CD4-positive, alpha-beta T cell (primary cell): Measurements from ENCODE around the gene DGKB. TPM values are rescaled to one million over a fixed set of nuclear protein-coding genes. Genes with fewer than 3 reads are reported as not detected.

Source experiments
- ATAC-seq: fragments of 200-7000 bp; cut with Tn5 transposase; one replicate; pipeline ENCODE4 v1.10.0; 2022; ENCODE audit warnings: mild to moderate bottlenecking; ENCODE audit not compliant: poor library complexity
- CTCF ChIA-PET: fragments of 350-600 bp; sonication (Branson Sonifier 250); formaldehyde crosslinking; loops from one replicate; lab custom pipeline; 2021; ENCODE audit warnings: antibody characterized with exemption, inconsistent platforms; lab: Charles Lee
- POLR2A ChIA-PET: fragments of 350-600 bp; sonication (Branson Sonifier 250); formaldehyde crosslinking; loops from one replicate; lab custom pipeline; 2021; ENCODE audit warnings: antibody characterized with exemption, inconsistent platforms; lab: Charles Lee
- DNase-seq, 14 experiments: peaks; one replicate each; pipeline ENCODE4 v3.0.0-alpha.2; 2013 to 2020; ENCODE audit warnings: mixed read lengths in 2 of 14
- H3K27ac ChIP-seq, 2 donors: one replicate each; pipeline versions ENCODE4 v1.5.1 to v1.7.0; 2013; ENCODE audit warnings: low read length in 2 of 2, low read depth in 1 of 2, mild to moderate bottlenecking in 1 of 2
- H3K27me3 ChIP-seq, 2 experiments: 1 replicate in 1 of 2; 2 replicates in 1 of 2; pipeline versions ENCODE4 v1.6.1 to v1.7.0; 2013; ENCODE audit warnings: low read length in 2 of 2, control low read depth in 1 of 2, mild to moderate bottlenecking in 1 of 2, moderate library complexity in 1 of 2; ENCODE audit not compliant: insufficient read depth in 2 of 2, control insufficient read depth in 1 of 2
- H3K36me3 ChIP-seq: one replicate; pipeline ENCODE4 v1.6.1; 2013; ENCODE audit warnings: low read length, control low read depth; ENCODE audit not compliant: insufficient read depth
- H3K4me1 ChIP-seq: one replicate; pipeline ENCODE4 v1.6.1; 2013; ENCODE audit warnings: low read length, control low read depth; ENCODE audit not compliant: insufficient read depth
- H3K4me3 ChIP-seq: one replicate; pipeline ENCODE4 v1.5.1; 2013; ENCODE audit warnings: mild to moderate bottlenecking, low read length, moderate library complexity
- H3K9me3 ChIP-seq, 2 experiments: 1 replicate in 1 of 2; 2 replicates in 1 of 2; pipeline versions ENCODE4 v1.6.1 to v1.7.0; 2013; ENCODE audit warnings: low read length in 2 of 2, mild to moderate bottlenecking in 2 of 2, control low read depth in 1 of 2, moderate library complexity in 1 of 2; ENCODE audit not compliant: control insufficient read depth in 1 of 2, insufficient read depth in 1 of 2
- H3K27ac Mint-ChIP-seq: one replicate; pipeline ENCODE4 v1.8.0; 2020; ENCODE audit warnings: mixed read lengths
- H3K27me3 Mint-ChIP-seq: one replicate; pipeline ENCODE4 v1.8.0; 2021; ENCODE audit warnings: mixed read lengths
- H3K36me3 Mint-ChIP-seq: one replicate; pipeline ENCODE4 v1.8.0; 2021; ENCODE audit warnings: low read depth, mixed read lengths
- H3K4me1 Mint-ChIP-seq: one replicate; pipeline ENCODE4 v1.8.0; 2021; ENCODE audit warnings: low read depth, mixed read lengths
- H3K4me3 Mint-ChIP-seq: one replicate; pipeline ENCODE4 v1.8.0; 2020; ENCODE audit warnings: mild to moderate bottlenecking, mixed read lengths
- H3K9me3 Mint-ChIP-seq: one replicate; pipeline ENCODE4 v1.8.0; 2020; ENCODE audit warnings: mixed read lengths
- intact Hi-C, 2 experiments: fragments of 100-400 bp; cut with DNase I in 1 of 2; cut with micrococcal nuclease in 1 of 2; formaldehyde crosslinking; loops; one replicate each; pipeline versions ENCODE4 v1.15.1 to v1.9.0; 2023 to 2025; cut with DNase I, micrococcal nuclease
- total RNA-seq, 174 experiments: library from RNA in 2 of 174; stranded (reverse) in 2 of 174; gene quantifications; one replicate each; pipeline ENCODE4 v1.2.3 and lab custom pipeline; 2021 to 2026
- TF ChIP-seq, protein P1 (sequence below): fragments of 200-600 bp; IDR thresholded peaks from one replicate; pipeline ENCODE4 v1.8.0; 2022; ENCODE audit warnings: antibody characterized with exemption, mild to moderate bottlenecking

The DGKB gene
- total RNA-seq, 2 experiments from 2014 or later: not detected

DNA sequence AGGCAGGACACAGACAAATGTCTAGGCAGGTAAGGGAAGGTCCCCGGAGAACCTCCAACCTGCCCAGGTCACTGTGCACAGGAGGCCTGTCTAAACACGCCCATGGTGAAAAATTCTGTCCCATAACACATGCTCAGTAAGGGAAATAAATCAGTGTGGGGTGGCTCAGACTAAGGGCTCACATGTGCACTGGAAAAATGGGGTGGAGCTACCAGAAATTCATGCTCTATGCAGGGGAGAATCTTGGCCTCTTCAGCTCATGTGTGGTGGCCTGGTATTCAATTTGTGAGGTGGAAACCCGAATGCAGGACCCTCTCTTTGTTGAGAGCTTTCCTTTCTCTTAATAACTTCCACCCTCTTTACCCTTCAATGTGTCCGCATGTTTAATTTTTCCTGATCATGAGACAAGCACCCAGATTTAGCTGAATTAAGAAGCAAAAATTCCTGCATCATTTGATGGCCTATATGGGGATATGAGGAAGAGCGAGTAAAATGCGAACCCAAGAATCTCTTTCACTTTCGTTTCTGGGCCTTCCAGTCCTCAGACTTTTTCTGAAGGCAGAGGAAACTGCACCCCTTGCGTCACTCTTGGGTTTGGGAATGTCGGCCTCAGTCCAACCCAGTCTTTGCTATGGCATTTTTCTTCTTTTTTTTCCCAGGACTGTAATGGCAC is 163.2 kb downstream of the DGKB start:
- Mint-ChIP-seq H3K27me3 (no peaks in the 10 kb centered on the region), H3K4me3 (no peak overlapping the region), H3K36me3 (no peaks in the 10 kb centered on the region), H3K27ac (no peak overlapping the region), H3K4me1 (no peaks in the 10 kb centered on the region), H3K9me3 (peaks cover 8% of the 10 kb centered on the region)
- DNase-seq: no peak
- H3K27me3 ChIP-seq: no peaks in the 10 kb centered on the region
- H3K4me3 ChIP-seq: no peak overlapping the region
- peaks cover 4 to 9% of the 10 kb centered on the region in 2 experiments for H3K9me3 ChIP-seq
- ChIA-PET POLR2A (no interaction called here), CTCF (no interaction called here)
- H3K27ac ChIP-seq: no peak overlapping the region
- intact Hi-C loops: no loop called here
- TF ChIP-seq, protein P1, sequence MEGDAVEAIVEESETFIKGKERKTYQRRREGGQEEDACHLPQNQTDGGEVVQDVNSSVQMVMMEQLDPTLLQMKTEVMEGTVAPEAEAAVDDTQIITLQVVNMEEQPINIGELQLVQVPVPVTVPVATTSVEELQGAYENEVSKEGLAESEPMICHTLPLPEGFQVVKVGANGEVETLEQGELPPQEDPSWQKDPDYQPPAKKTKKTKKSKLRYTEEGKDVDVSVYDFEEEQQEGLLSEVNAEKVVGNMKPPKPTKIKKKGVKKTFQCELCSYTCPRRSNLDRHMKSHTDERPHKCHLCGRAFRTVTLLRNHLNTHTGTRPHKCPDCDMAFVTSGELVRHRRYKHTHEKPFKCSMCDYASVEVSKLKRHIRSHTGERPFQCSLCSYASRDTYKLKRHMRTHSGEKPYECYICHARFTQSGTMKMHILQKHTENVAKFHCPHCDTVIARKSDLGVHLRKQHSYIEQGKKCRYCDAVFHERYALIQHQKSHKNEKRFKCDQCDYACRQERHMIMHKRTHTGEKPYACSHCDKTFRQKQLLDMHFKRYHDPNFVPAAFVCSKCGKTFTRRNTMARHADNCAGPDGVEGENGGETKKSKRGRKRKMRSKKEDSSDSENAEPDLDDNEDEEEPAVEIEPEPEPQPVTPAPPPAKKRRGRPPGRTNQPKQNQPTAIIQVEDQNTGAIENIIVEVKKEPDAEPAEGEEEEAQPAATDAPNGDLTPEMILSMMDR: no peak
- no peak for ATAC-seq
- H3K36me3 ChIP-seq: no peaks in the 10 kb centered on the region
- no peaks in the 10 kb centered on the region for H3K4me1 ChIP-seq

DNA sequence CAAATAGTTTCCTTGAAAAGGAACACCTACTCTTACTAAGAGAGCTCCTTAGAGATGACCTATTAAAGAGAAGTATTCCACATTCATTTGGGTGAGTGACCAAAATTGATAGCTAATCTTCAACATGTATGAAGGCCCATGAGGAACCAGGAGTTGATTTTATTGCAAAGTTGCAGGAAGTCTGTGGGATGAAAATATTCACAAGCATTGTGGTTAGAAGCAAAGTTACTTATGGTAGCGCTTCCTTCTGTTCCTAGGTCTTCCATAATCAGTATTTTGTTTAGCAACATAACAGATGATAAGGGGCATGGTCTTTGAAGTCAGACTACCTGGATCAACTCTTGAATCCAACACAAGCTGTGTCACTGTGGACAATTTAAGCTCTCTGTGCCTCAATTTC is 164.5 kb downstream of the DGKB start:
- Mint-ChIP-seq H3K27me3 (no peaks in the 10 kb centered on the region), H3K4me1 (no peaks in the 10 kb centered on the region), H3K4me3 (no peak overlapping the region), H3K27ac (no peak overlapping the region), H3K36me3 (no peaks in the 10 kb centered on the region), H3K9me3 (peaks cover 3% of the 10 kb centered on the region)
- no peaks in the 10 kb centered on the region for H3K27me3 ChIP-seq
- H3K9me3 ChIP-seq: peaks cover 2 to 4% of the 10 kb centered on the region in 2 experiments
- H3K27ac ChIP-seq: no peak overlapping the region
- ChIA-PET POLR2A (no interaction called here), CTCF (no interaction called here)
- DNase-seq (no peak), ATAC-seq (no peak)
- no peak overlapping the region for H3K4me3 ChIP-seq
- TF ChIP-seq, protein P1: no peak
- no peaks in the 10 kb centered on the region for H3K4me1 ChIP-seq
- intact Hi-C loops: no loop called here
- no peaks in the 10 kb centered on the region for H3K36me3 ChIP-seq

DNA sequence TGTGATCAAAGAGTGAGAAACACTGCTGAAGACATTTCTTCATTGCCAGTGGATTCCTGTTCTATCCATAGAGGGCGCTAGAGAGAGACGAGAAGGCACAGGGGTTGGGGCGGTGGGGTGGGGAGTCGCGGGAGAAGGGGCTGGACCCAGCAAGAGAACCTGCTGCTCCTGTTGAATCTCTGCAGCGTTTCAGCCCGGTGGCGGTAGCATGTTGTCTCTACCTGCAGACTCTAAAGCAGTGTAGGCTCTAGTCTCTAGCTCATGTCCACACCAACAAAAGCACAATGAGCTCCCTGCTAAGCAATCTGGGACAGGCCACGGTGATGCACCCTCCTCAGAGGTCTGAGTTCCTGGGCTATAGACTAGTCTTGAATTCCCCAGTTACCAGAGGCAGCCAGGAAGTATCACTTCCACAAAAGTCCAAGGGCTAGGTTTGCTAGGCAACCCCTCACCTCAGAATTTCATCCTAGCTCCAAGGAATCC is 167.7 kb downstream of the DGKB start:
- ChIA-PET POLR2A (interaction anchor here (0.6 kb wide), 1 partner anchor 1308 kb away, joined by 3 read pairs; no protein-coding TSS in a partner anchor), CTCF (no interaction called here)
- H3K9me3 Mint-ChIP-seq: no peaks in the 10 kb centered on the region
- no peaks in the 10 kb centered on the region for H3K4me1 Mint-ChIP-seq
- H3K27ac Mint-ChIP-seq: no peak overlapping the region
- Histone ChIP-seq H3K27ac (no peak overlapping the region), H3K4me1 (no peaks in the 10 kb centered on the region), H3K27me3 (no peaks in the 10 kb centered on the region), H3K4me3 (no peak overlapping the region), H3K36me3 (no peaks in the 10 kb centered on the region), H3K9me3 (peaks cover 0 to 3% of the 10 kb centered on the region in 2 experiments)
- no peak overlapping the region for H3K4me3 Mint-ChIP-seq
- intact Hi-C loops: no loop called here
- H3K27me3 Mint-ChIP-seq: no peaks in the 10 kb centered on the region
- ATAC-seq (no peak), DNase-seq (no peak)
- H3K36me3 Mint-ChIP-seq: no peaks in the 10 kb centered on the region
- TF ChIP-seq, protein P1: no peak
